HCT116 (cell line): Measurements from ENCODE around the gene SH3RF2. TPM values are rescaled to one million over a fixed set of nuclear protein-coding genes. Genes with fewer than 3 reads are reported as not detected.

Experiments
- ATAC-seq: fragments of 200-7000 bp; cut with Tn5 transposase; 2 replicates; pipeline ENCODE4 v1.9.1; 2020; ENCODE audit warnings: mild to moderate bottlenecking, moderate library complexity
- BruUV-seq: library from RNA; stranded (reverse); fragments of 400-500 nt; replicated peaks from 2 replicates; lab custom pipeline; 2021; lab: Mats Ljungman, UMichigan
- CTCF ChIA-PET: fragments of 300-600 bp; sonication (Branson Sonifier 250); formaldehyde crosslinking; loops from one replicate; lab custom pipeline; 2021; ENCODE audit warnings: antibody characterized with exemption; lab: Charles Lee
- POLR2A ChIA-PET: fragments of 300-600, 350-600 bp; sonication (Branson Sonifier 250); formaldehyde crosslinking; loops from one replicate; lab custom pipeline; 2021; ENCODE audit warnings: antibody characterized with exemption; lab: Charles Lee
- RAD21 ChIA-PET, 2 experiments: fragments of 300-600 bp; sonication (Branson Sonifier 250); formaldehyde crosslinking; loops; one replicate each; lab custom pipeline; 2023; ENCODE audit warnings: low total read pairs in 2 of 2; ENCODE audit not compliant: uncharacterized antibody in 2 of 2, unreplicated experiment in 2 of 2, low non-redundant PET in 1 of 2; lab: Charles Lee
- DNase-seq: peaks from one replicate; pipeline ENCODE4 v3.0.0-alpha.2; 2010; ENCODE audit warnings: low read depth, low spot score
- H2AFZ ChIP-seq: fragments of 200-600 bp; shearing (Covaris generic), sonication (generic); 2 replicates; pipeline ENCODE4 v1.6.1; 2017; ENCODE audit warnings: low read depth, mixed run types, mixed read lengths, antibody characterized with exemption, low read length; ENCODE audit not compliant: poor library complexity, severe bottlenecking
- H3K27ac ChIP-seq: 2 replicates; pipeline ENCODE4 v1.5.1; 2012; ENCODE audit warnings: low read depth, low read length
- H3K27me3 ChIP-seq: fragments of 200-600 bp; sonication (generic); 2 replicates; pipeline ENCODE4 v1.6.1; 2016; ENCODE audit warnings: mixed run types, low read length, mixed read lengths; ENCODE audit not compliant: insufficient read depth
- H3K36me3 ChIP-seq, 2 experiments: fragments of 200-500 bp in 1 of 2; fragments of 200-600 bp in 1 of 2; sonication (Bioruptor generic) in 1 of 2; sonication (generic) in 1 of 2; 2 replicates each; pipeline versions ENCODE4 v1.5.1 to v1.6.1; 2014 to 2016; ENCODE audit warnings: low read length in 2 of 2, inconsistent platforms in 1 of 2, mixed read lengths in 1 of 2, mixed run types in 1 of 2; ENCODE audit not compliant: insufficient read depth in 2 of 2, control insufficient read depth in 1 of 2
- H3K4me1 ChIP-seq, 2 experiments: fragments of 200-600 bp in 1 of 2; sonication (generic) in 1 of 2; 2 replicates each; pipeline versions ENCODE4 v1.5.1 to v1.6.1; 2012 to 2017; ENCODE audit warnings: low read length in 2 of 2, inconsistent platforms in 1 of 2, mild to moderate bottlenecking in 1 of 2, mixed read lengths in 1 of 2, mixed run types in 1 of 2, moderate library complexity in 1 of 2; ENCODE audit not compliant: insufficient read depth in 2 of 2, control insufficient read depth in 1 of 2
- H3K4me2 ChIP-seq: fragments of 200-600 bp; sonication (generic); 2 replicates; pipeline ENCODE4 v1.6.1; 2017; ENCODE audit warnings: mixed run types, low read length, mixed read lengths
- H3K4me3 ChIP-seq, 2 experiments: fragments of 200-600 bp in 1 of 2; sonication (generic) in 1 of 2; replicated peaks in 1 of 2; 2 replicates each; pipeline ENCODE4 v1.5.1; 2011 to 2016; ENCODE audit warnings: low read length in 2 of 2, control low read depth in 1 of 2, low read depth in 1 of 2, mild to moderate bottlenecking in 1 of 2, mixed read lengths in 1 of 2, mixed run types in 1 of 2
- H3K79me2 ChIP-seq: fragments of 200-600 bp; sonication (generic); 2 replicates; pipeline ENCODE4 v1.6.1; 2017; ENCODE audit warnings: mild to moderate bottlenecking, mixed run types, low read length, moderate library complexity, mixed read lengths; ENCODE audit not compliant: insufficient read depth
- H3K9ac ChIP-seq: fragments of 200-600 bp; sonication (generic); 2 replicates; pipeline ENCODE4 v1.6.1; 2016; ENCODE audit warnings: low read length, mixed read lengths
- H3K9me2 ChIP-seq: fragments of 200-600 bp; sonication (generic), shearing (Covaris generic); 2 replicates; pipeline ENCODE4 v1.6.1; 2017; ENCODE audit warnings: mixed run types, mild to moderate bottlenecking, moderate library complexity; ENCODE audit not compliant: insufficient read depth
- H3K9me3 ChIP-seq, 2 experiments: fragments of 200-500 bp in 1 of 2; fragments of 200-600 bp in 1 of 2; sonication (Bioruptor generic) in 1 of 2; sonication (generic) in 1 of 2; 2 replicates each; pipeline ENCODE4 v1.6.1; 2014 to 2017; ENCODE audit warnings: low read length in 2 of 2, mixed read lengths in 2 of 2, inconsistent platforms in 1 of 2, low read depth in 1 of 2, mild to moderate bottlenecking in 1 of 2, mixed run types in 1 of 2, moderate library complexity in 1 of 2; ENCODE audit not compliant: control insufficient read depth in 1 of 2, insufficient read depth in 1 of 2
- H4K20me1 ChIP-seq: fragments of 200-600 bp; sonication (generic), shearing (Covaris generic); 2 replicates; pipeline ENCODE4 v1.6.1; 2017; ENCODE audit warnings: mixed run types, mild to moderate bottlenecking, moderate library complexity; ENCODE audit not compliant: insufficient read depth
- ATF3 ChIP-seq: IDR thresholded peaks from 2 replicates; pipeline ENCODE4 v1.6.1; 2012
- CBX3 ChIP-seq: IDR thresholded peaks from 2 replicates; pipeline ENCODE4 v1.6.1; 2012; ENCODE audit warnings: low read depth
- CTCF ChIP-seq, 3 experiments: fragments of 200-600 bp in 1 of 3; sonication (generic) in 1 of 3; IDR thresholded peaks in 2 of 3; conservative IDR thresholded peaks in 1 of 3; 2 replicates each; pipeline ENCODE4 v1.5.1; 2012 to 2017; ENCODE audit warnings: low read depth in 2 of 3, low read length in 2 of 3, antibody characterized with exemption in 1 of 3, borderline replicate concordance in 1 of 3, control low read depth in 1 of 3, mild to moderate bottlenecking in 1 of 3, mixed read lengths in 1 of 3, mixed run types in 1 of 3, moderate library complexity in 1 of 3; ENCODE audit not compliant: insufficient read depth in 1 of 3
- EGR1 ChIP-seq: IDR thresholded peaks from 2 replicates; pipeline ENCODE4 v1.6.1; 2012; ENCODE audit warnings: low read depth
- ELF1 ChIP-seq: IDR thresholded peaks from 2 replicates; pipeline ENCODE4 v1.6.1; 2012; ENCODE audit warnings: low read depth, borderline replicate concordance
- EZH2 ChIP-seq: fragments of 200-600 bp; sonication (generic); IDR thresholded peaks from 2 replicates; pipeline ENCODE4 v1.6.1; 2017; ENCODE audit warnings: antibody characterized with exemption, mixed run types
- EZH2phosphoT487 ChIP-seq: fragments of 200-600 bp; IDR thresholded peaks from 2 replicates; pipeline ENCODE4 v1.6.1; 2018; ENCODE audit warnings: antibody characterized with exemption, borderline replicate concordance
- FOSL1 ChIP-seq: IDR thresholded peaks from 2 replicates; pipeline ENCODE4 v1.6.1; 2012; ENCODE audit warnings: low read depth
- JUND ChIP-seq: IDR thresholded peaks from 2 replicates; pipeline ENCODE4 v1.6.1; 2012
- POLR2AphosphoS5 ChIP-seq: IDR thresholded peaks from 2 replicates; pipeline ENCODE4 v1.6.1; 2011; ENCODE audit warnings: mild to moderate bottlenecking, low read depth, low read length, moderate library complexity
- RAD21 ChIP-seq: IDR thresholded peaks from 2 replicates; pipeline ENCODE4 v1.6.1; 2012; ENCODE audit warnings: low read depth, mild to moderate bottlenecking
- REST ChIP-seq: IDR thresholded peaks from 2 replicates; pipeline ENCODE4 v1.6.1; 2012; ENCODE audit warnings: low read depth
- SIN3A ChIP-seq: IDR thresholded peaks from 2 replicates; pipeline ENCODE4 v1.6.1; 2012; ENCODE audit warnings: low read depth
- SP1 ChIP-seq: IDR thresholded peaks from 2 replicates; pipeline ENCODE4 v1.6.1; 2012; ENCODE audit warnings: low read depth
- SRF ChIP-seq: IDR thresholded peaks from 2 replicates; pipeline ENCODE4 v1.6.1; 2012; ENCODE audit warnings: low read depth
- TCF7L2 ChIP-seq: IDR thresholded peaks from 2 replicates; pipeline ENCODE4 v1.7.0; 2011; ENCODE audit warnings: borderline replicate concordance, inconsistent platforms; ENCODE audit not compliant: insufficient read depth, insufficient read length; ENCODE audit errors: extremely low read depth
- ZFX ChIP-seq: fragments of 450-650 bp; IDR thresholded peaks from 2 replicates; pipeline ENCODE4 v1.6.1; 2017
- ZNF274 ChIP-seq: fragments of 200-500 bp; sonication (Bioruptor generic); IDR thresholded peaks from 2 replicates; pipeline ENCODE4 v1.6.1; 2014; ENCODE audit warnings: mild to moderate bottlenecking, low read depth, low read length, inconsistent platforms
- intact Hi-C: fragments of 100-400 bp; cut with micrococcal nuclease; formaldehyde crosslinking; loops from 2 replicates; pipeline ENCODE4 v1.10.0; 2022
- total RNA-seq: library from RNA; stranded (reverse); gene quantifications from one replicate; pipeline ENCODE4 v1.2.1, GENCODE V29; 2021; ENCODE audit not compliant: unreplicated experiment
- TF ChIP-seq, protein P1 (sequence below): IDR thresholded peaks from 2 replicates; pipeline ENCODE4 v1.6.1; 2011; ENCODE audit warnings: mild to moderate bottlenecking, low read length, moderate library complexity; ENCODE audit not compliant: insufficient replicate concordance; ENCODE audit errors: extremely low read depth
- TF ChIP-seq, protein P2 (sequence below): IDR thresholded peaks from 2 replicates; pipeline ENCODE4 v1.6.1; 2012

SH3RF2 gene
- total RNA-seq, 1 experiment from 2014 or later: 14.3 TPM

DNA sequence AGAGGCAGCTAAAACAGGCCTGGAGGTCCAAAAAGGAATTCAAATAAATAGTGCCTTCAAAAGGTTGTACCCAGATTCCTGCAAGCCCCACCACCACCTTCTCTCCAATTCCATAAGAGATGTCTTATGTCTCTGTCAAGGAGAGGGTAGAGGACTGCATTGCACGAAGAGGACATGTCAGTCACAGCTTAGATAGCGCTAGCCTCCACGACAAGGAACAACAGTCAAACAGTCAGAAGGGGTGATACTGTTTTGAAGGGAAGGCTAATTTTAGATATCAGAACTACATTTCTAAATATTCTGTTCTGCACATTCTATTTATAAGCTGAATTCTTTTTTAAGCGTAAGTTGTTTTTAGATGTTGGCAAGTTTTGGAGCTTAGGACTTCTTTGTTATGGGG is 134.8 kb downstream of the SH3RF2 start:
- BruUV-seq: no TSS peak
- no peaks in the 10 kb centered on the region for H3K9me2 ChIP-seq
- H3K4me3 ChIP-seq: no peak overlapping the region
- H3K27ac ChIP-seq: no peak overlapping the region
- no peak overlapping the region for H2AFZ ChIP-seq
- intact Hi-C loops: no loop called here
- H3K36me3 ChIP-seq: no peaks in the 10 kb centered on the region
- H3K27me3 ChIP-seq: no peaks in the 10 kb centered on the region
- no peak overlapping the region for H3K9ac ChIP-seq
- TF ChIP-seq JUND: no peak
- TF ChIP-seq SRF: no peak
- no peak for TF ChIP-seq ZNF274
- no peak for TF ChIP-seq CTCF (IDR thresholded peaks at IDR 0.05 in 2 of 3, conservative IDR thresholded peaks at IDR 0.05 in 1 of 3; ENCODE audit: borderline replicate concordance in 1 of 3, insufficient read depth in 1 of 3, low read depth in 2 of 3, low read length in 2 of 3)
- TF ChIP-seq SP1: no peak
- TF ChIP-seq, protein P1, sequence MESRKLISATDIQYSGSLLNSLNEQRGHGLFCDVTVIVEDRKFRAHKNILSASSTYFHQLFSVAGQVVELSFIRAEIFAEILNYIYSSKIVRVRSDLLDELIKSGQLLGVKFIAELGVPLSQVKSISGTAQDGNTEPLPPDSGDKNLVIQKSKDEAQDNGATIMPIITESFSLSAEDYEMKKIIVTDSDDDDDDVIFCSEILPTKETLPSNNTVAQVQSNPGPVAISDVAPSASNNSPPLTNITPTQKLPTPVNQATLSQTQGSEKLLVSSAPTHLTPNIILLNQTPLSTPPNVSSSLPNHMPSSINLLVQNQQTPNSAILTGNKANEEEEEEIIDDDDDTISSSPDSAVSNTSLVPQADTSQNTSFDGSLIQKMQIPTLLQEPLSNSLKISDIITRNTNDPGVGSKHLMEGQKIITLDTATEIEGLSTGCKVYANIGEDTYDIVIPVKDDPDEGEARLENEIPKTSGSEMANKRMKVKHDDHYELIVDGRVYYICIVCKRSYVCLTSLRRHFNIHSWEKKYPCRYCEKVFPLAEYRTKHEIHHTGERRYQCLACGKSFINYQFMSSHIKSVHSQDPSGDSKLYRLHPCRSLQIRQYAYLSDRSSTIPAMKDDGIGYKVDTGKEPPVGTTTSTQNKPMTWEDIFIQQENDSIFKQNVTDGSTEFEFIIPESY: no peak
- no peak for TF ChIP-seq POLR2AphosphoS5
- TF ChIP-seq ZFX: no peak
- no peak for TF ChIP-seq ELF1
- no peak for TF ChIP-seq EZH2
- TF ChIP-seq FOSL1: no peak
- TF ChIP-seq, protein P2, sequence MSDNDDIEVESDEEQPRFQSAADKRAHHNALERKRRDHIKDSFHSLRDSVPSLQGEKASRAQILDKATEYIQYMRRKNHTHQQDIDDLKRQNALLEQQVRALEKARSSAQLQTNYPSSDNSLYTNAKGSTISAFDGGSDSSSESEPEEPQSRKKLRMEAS: no peak
- TF ChIP-seq EZH2phosphoT487: no peak
- TF ChIP-seq CBX3: no peak
- no peak for TF ChIP-seq ATF3
- TF ChIP-seq REST: no peak
- TF ChIP-seq RAD21: no peak
- TF ChIP-seq TCF7L2: no peak
- no peak for TF ChIP-seq SIN3A
- no peak for TF ChIP-seq EGR1
- RAD21 ChIA-PET: no interaction called here
- H4K20me1 ChIP-seq: no peaks in the 10 kb centered on the region
- POLR2A ChIA-PET: no interaction called here
- DNase-seq: no peak
- no peaks in the 10 kb centered on the region for H3K4me1 ChIP-seq
- no peaks in the 10 kb centered on the region for H3K9me3 ChIP-seq
- CTCF ChIA-PET: no interaction called here
- ATAC-seq: no peak
- no peak overlapping the region for H3K4me2 ChIP-seq
- no peaks in the 10 kb centered on the region for H3K79me2 ChIP-seq
